Activated CD4-positive, alpha-beta T cell treated with anti-CD3 and anti-CD28 coated beads, Interleukin-2, amount 10 ng/mL, durations not matched to agents 24 days and 14 days (primary cell): ENCODE measurements around the gene CCNF. TPM values are rescaled to one million over a fixed set of nuclear protein-coding genes. Genes with fewer than 3 reads are reported as not detected.

Source experiments
- DNase-seq: peaks from one replicate; pipeline ENCODE4 v3.0.0; 2022
- H3K27ac Mint-ChIP-seq: one replicate; pipeline ENCODE4 v1.8.0; 2022; ENCODE audit warnings: mild to moderate bottlenecking, mixed read lengths
- H3K27me3 Mint-ChIP-seq: one replicate; pipeline ENCODE4 v1.8.0; 2022; ENCODE audit warnings: mixed read lengths
- H3K36me3 Mint-ChIP-seq: one replicate; pipeline ENCODE4 v1.8.0; 2022; ENCODE audit warnings: low read depth, mild to moderate bottlenecking, mixed read lengths
- H3K4me1 Mint-ChIP-seq: one replicate; pipeline ENCODE4 v1.8.0; 2021; ENCODE audit warnings: mixed read lengths
- H3K4me3 Mint-ChIP-seq: one replicate; pipeline ENCODE4 v1.8.0; 2022; ENCODE audit warnings: mild to moderate bottlenecking, moderate library complexity, mixed read lengths
- H3K9me3 Mint-ChIP-seq: one replicate; pipeline ENCODE4 v1.8.0; 2021; ENCODE audit warnings: mixed read lengths
- intact Hi-C: fragments of 100-400 bp; cut with micrococcal nuclease; formaldehyde crosslinking; loops from one replicate; pipeline ENCODE4 v1.15.1; 2023
- total RNA-seq: library from RNA; stranded (reverse); gene quantifications from 2 replicates; pipeline ENCODE4 v1.2.3, GENCODE V29; 2022

CCNF gene
- total RNA-seq, 1 donor from 2014 or later: 45.7 TPM

DNA sequence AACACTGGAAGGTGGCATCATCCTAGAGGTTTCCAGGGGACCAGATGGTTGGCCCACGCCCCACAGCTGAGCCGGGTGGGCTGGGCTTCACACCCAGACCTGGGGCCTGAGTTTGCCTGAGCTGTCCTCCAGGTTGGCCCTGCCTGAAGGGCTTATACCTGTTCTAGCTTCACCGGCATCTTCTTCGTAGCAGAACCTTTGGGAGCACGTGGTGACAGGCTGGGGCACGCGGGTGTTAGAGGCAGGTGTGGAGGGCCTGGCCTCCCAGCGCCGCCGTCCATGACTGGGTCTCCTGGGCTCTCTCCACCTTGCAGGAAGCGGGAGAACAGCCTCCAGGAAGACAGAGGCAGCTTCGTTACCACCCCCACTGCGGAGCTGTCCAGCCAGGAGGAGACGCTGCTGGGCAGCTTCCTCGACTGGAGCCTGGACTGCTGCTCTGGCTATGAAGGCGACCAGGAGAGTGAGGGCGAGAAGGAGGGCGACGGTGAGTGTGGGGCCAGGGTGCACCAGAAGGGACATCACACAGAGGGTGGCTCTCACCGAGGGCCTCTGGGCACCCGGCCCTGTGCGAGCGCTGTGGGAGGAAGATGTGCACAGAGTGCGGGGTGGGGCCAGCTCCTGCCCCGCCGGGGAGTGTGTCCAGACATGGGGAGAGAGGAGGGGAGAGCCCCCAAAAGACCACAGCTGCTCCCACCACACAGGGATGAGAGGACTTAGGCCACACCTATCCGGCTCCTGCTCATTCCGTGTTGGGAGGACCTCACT is 26.0 kb downstream of the CCNF start:
- H3K4me3 Mint-ChIP-seq: no peak overlapping the region
- intact Hi-C loops: no loop called here
- H3K9me3 Mint-ChIP-seq: no peaks in the 10 kb centered on the region
- peaks cover 40% of the 10 kb centered on the region for H3K36me3 Mint-ChIP-seq
- no peak overlapping the region for H3K27ac Mint-ChIP-seq
- no peaks in the 10 kb centered on the region for H3K27me3 Mint-ChIP-seq
- peaks cover 4% of the 10 kb centered on the region for H3K4me1 Mint-ChIP-seq
- DNase-seq: no peak

GRCh38 chr16:2456551-2457153 is 27.4 kb downstream of the CCNF start:
- Mint-ChIP-seq H3K4me1 (peaks cover 4% of the 10 kb centered on the region), H3K27ac (no peak overlapping the region), H3K4me3 (no peak overlapping the region), H3K36me3 (peaks cover 33% of the 10 kb centered on the region), H3K9me3 (no peaks in the 10 kb centered on the region), H3K27me3 (no peaks in the 10 kb centered on the region)
- DNase-seq: no peak
- intact Hi-C loops: no loop called here

- intact Hi-C loops: no loop called here
- H3K4me3 Mint-ChIP-seq: no peak overlapping the region
- H3K36me3 Mint-ChIP-seq: peaks cover 32% of the 10 kb centered on the region
- peaks cover 4% of the 10 kb centered on the region for H3K4me1 Mint-ChIP-seq
- H3K9me3 Mint-ChIP-seq: no peaks in the 10 kb centered on the region
- no peak overlapping the region for H3K27ac Mint-ChIP-seq
- H3K27me3 Mint-ChIP-seq: no peaks in the 10 kb centered on the region
- DNase-seq: no peak
Measured at GRCh38 chr16:2457267-2457666, 28.0 kb downstream of the CCNF start.

- H3K27ac Mint-ChIP-seq: no peak overlapping the region
- DNase-seq: no peak
- H3K4me3 Mint-ChIP-seq: no peak overlapping the region
- intact Hi-C loops: no loop called here
- peaks cover 27% of the 10 kb centered on the region for H3K36me3 Mint-ChIP-seq
- H3K4me1 Mint-ChIP-seq: peaks cover 4% of the 10 kb centered on the region
- no peaks in the 10 kb centered on the region for H3K9me3 Mint-ChIP-seq
- no peaks in the 10 kb centered on the region for H3K27me3 Mint-ChIP-seq
Measured at GRCh38 chr16:2457946-2458345, 28.7 kb downstream of the CCNF start.

DNA sequence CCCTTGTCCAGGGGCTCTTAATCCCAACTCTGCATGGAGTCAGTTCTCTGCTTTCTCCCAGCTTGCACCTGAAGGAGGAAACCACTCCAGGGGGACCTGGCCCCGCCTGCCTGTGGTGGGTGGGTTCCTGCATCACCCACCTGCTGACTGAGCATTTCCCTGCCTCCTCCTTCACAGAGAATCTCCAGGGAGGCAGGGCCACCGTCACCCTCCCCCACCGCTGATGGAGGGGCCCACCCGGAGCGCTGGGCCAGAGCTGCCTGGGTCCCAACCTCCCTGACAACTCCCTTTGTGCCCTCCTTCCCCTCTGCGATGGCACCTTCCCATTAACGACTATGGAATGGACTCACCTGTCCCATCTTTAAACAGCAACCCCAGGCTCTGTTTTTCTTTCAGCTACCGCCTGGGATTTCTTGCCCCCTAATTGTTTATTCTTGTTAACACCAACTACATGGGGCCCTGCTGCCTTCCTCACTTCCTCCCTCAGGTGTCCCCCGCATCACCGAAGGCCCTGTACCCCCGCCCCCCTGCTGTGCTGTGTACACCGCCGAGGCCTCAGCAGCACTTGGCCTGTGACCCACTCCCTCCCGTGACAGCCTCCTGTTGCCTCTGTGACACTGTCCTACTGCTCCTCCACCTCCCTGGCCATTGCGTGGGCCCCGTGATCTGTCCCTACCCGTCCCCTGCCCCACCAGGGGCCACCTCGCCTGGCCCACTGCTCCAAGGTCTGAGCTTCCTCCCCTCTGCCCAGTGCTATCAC is 29.8 kb downstream of the CCNF start:
- no peaks in the 10 kb centered on the region for H3K9me3 Mint-ChIP-seq
- peaks cover 4% of the 10 kb centered on the region for H3K4me1 Mint-ChIP-seq
- DNase-seq: no peak
- peaks cover 22% of the 10 kb centered on the region for H3K36me3 Mint-ChIP-seq
- H3K27ac Mint-ChIP-seq: peak overlapping the region; percentile 91
- H3K27me3 Mint-ChIP-seq: no peaks in the 10 kb centered on the region
- intact Hi-C loops: no loop called here
- H3K4me3 Mint-ChIP-seq: peak overlapping the region; percentile 89

DNA sequence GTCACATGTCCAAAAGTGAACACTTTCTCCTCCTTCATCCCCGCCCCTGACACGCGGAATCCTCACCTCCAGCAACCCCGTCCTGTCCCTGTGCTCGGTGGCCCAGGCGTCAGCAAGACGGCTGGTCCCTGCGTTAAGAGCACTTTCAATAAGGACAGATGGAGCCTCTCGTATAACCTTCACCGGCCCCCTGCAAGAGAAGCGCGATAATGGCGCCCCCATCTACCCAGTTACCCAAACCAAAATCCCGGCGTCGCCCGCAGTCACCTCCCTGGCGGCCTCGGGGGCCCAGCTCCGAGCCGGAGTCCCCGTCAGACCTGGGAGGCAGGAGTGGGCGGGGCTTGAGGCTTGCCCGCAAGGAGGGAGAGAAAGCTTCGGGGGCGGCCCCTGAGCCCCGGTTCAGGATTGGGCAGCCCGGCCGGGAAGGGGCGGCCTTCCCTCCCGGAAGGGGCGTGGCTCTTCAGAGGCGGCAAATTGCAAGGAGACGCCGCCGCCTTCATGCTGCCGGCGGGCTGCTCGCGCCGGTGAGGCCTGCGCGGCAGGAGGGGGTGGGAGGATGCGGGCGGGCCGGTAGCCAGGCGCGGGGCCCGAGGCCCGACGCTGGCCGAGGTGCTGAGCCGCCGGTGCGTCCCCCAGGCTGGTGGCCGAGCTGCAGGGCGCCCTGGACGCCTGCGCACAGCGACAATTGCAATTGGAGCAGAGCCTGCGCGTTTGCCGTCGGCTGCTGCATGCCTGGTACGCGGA is 30.6 kb downstream of the CCNF start, which contains the start of gene TEDC2:
TSS of gene TEDC2 (plus strand) at position 463 of the 744 bp plus-strand sequence. CDS start at position 499, 36 bp downstream.
- Mint-ChIP-seq H3K4me3 (peak within 1 kb of the TSS; percentile 89), H3K27me3 (no peaks in the 10 kb centered on the region), H3K9me3 (no peaks in the 10 kb centered on the region), H3K36me3 (peaks cover 22% of the 10 kb centered on the region), H3K4me1 (peaks cover 4% of the 10 kb centered on the region), H3K27ac (peak within 1 kb of the TSS; percentile 91)
- peak; percentile 99 for DNase-seq
- intact Hi-C loops: loop anchor here (1.0 kb wide), 1 partner anchor 15 kb away; the partner anchor contains the start of gene TBC1D24

GRCh38 chr16:2460391-2460713 is 31.1 kb downstream of the CCNF start:
- peaks cover 4% of the 10 kb centered on the region for H3K4me1 Mint-ChIP-seq
- DNase-seq: no peak
- intact Hi-C loops: loop anchor here (1.0 kb wide), 1 partner anchor 15 kb away; the partner anchor contains the start of gene TBC1D24
- peak overlapping the region; percentile 89 for H3K4me3 Mint-ChIP-seq
- no peaks in the 10 kb centered on the region for H3K9me3 Mint-ChIP-seq
- no peaks in the 10 kb centered on the region for H3K27me3 Mint-ChIP-seq
- no peak overlapping the region for H3K27ac Mint-ChIP-seq
- peaks cover 20% of the 10 kb centered on the region for H3K36me3 Mint-ChIP-seq

GRCh38 chr16:2460916-2461315 is 31.7 kb downstream of the CCNF start:
- Mint-ChIP-seq H3K36me3 (peaks cover 15% of the 10 kb centered on the region), H3K4me3 (peak overlapping the region; percentile 89), H3K9me3 (no peaks in the 10 kb centered on the region), H3K27ac (no peak overlapping the region), H3K27me3 (no peaks in the 10 kb centered on the region), H3K4me1 (peaks cover 4% of the 10 kb centered on the region)
- intact Hi-C loops: loop anchor here (1.0 kb wide), 1 partner anchor 14 kb away; the partner anchor contains the start of gene TBC1D24
- no peak for DNase-seq

DNA sequence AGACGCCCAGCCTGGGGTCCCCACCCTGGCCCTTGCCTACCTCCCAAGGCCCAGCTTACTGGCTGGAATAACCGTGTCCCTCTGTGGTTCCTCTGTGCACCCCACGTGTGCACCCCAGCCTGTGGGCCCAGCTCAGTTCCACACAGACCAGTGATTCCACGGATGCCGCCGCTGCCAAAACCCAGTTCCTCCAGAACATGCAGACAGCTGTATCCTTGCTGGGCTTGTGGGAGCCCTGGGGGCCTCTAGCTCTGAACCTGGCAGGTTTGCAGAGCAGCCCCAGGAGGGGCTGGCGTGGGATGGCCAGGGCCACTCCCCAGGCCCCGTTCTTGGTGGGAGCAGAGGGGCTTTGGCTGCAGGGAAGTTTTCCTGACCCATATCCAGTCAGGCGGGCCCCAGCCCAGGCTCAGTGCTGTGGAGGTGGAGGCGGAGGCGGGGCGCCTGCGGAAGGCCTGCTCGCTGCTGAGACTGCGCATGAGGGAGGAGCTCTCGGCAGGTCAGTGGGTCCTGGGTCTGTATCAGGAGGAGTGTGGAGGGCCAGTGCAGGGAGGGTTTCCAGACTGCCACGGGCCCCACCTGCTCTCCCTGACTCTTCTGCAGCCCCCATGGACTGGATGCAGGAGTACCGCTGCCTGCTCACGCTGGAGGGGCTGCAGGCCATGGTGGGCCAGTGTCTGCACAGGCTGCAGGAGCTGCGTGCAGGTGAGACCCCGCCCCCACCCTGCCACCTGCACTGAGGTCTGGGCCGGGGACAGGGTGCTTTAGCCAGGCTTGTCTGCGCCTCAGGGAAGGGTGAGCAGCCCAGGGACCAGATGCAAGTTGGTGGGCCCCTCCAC is 33.0 kb downstream of the CCNF start:
- no peak overlapping the region for H3K4me3 Mint-ChIP-seq

GRCh38 chr16:2464333-2464732 is 35.1 kb downstream of the CCNF start:
- H3K27me3 Mint-ChIP-seq: peaks cover 9% of the 10 kb centered on the region
- no peak overlapping the region for H3K27ac Mint-ChIP-seq
- H3K4me3 Mint-ChIP-seq: no peak overlapping the region
- H3K4me1 Mint-ChIP-seq: peaks cover 6% of the 10 kb centered on the region
- no peak for DNase-seq
- H3K36me3 Mint-ChIP-seq: peaks cover 4% of the 10 kb centered on the region
- H3K9me3 Mint-ChIP-seq: no peaks in the 10 kb centered on the region
- intact Hi-C loops: no loop called here

More for the DNA sequence above, 33.0 kb downstream of the CCNF start:
- intact Hi-C loops: no loop called here
- Mint-ChIP-seq H3K36me3 (peaks cover 8% of the 10 kb centered on the region), H3K4me1 (peaks cover 6% of the 10 kb centered on the region), H3K9me3 (no peaks in the 10 kb centered on the region), H3K27me3 (peaks cover 2% of the 10 kb centered on the region), H3K27ac (no peak overlapping the region)
- DNase-seq: no peak

GRCh38 chr16:2465653-2466415 is 36.6 kb downstream of the CCNF start:
- Mint-ChIP-seq H3K9me3 (no peaks in the 10 kb centered on the region), H3K4me1 (peaks cover 2% of the 10 kb centered on the region), H3K36me3 (no peaks in the 10 kb centered on the region), H3K27me3 (peaks cover 21% of the 10 kb centered on the region), H3K27ac (no peak overlapping the region), H3K4me3 (no peak overlapping the region)
- intact Hi-C loops: no loop called here
- DNase-seq: no peak
